ENCODE data around the gene KRTAP5-3. TPM values are rescaled to one million over a fixed set of nuclear protein-coding genes. Genes with fewer than 3 reads are reported as not detected.
"Not testable (repeated sequence)": the region's sequence is repeated elsewhere in the genome, so short reads cannot be mapped to it uniquely, and the experiment has no call there.

KRTAP5-3 gene
- polyA plus RNA-seq, 1 donor from 2014 or later = not detected

GRCh38 chr11:1595994-1596575, 12.2 kb downstream of the KRTAP5-3 start:
- H3F3A ChIP-seq (ENCODE audit: insufficient read depth, low read length, poor library complexity, severe bottlenecking); H3K27ac ChIP-seq (ENCODE audit: low read length); H3K4me3 ChIP-seq (ENCODE audit: low read length); H4K20me1 ChIP-seq (ENCODE audit: insufficient read depth); H3K9me3 ChIP-seq (ENCODE audit: low read length); H2AFZ ChIP-seq (ENCODE audit: low read depth, low read length); H3K4me2 ChIP-seq (ENCODE audit: low read length); H3K9ac ChIP-seq (ENCODE audit: low read length); H3K36me3 ChIP-seq (ENCODE audit: insufficient read depth, low read length); H3K79me2 ChIP-seq (replicated peaks; ENCODE audit: insufficient read depth, low read length); H3K9me2 ChIP-seq (ENCODE audit: insufficient read depth, low read length); H3K27me3 ChIP-seq (ENCODE audit: insufficient read depth, low read depth, low read length): not testable (repeated sequence)
- TF ChIP-seq SMC3 (conservative IDR thresholded peaks at IDR 0.05; ENCODE audit: poor library complexity) = peak; percentile 39

- Histone ChIP-seq H3K9ac (ENCODE audit: low read length) (no peak overlapping the region), H3K4me2 (ENCODE audit: low read length) (no peak overlapping the region), H3K36me3 (ENCODE audit: insufficient read depth, low read length) (no peaks in the 10 kb centered on the region), H2AFZ (ENCODE audit: low read depth, low read length) (no peak overlapping the region), H3K9me3 (ENCODE audit: low read length) (no peaks in the 10 kb centered on the region), H3K79me2 (replicated peaks; ENCODE audit: insufficient read depth, low read length) (no peaks in the 10 kb centered on the region), H3K4me3 (ENCODE audit: low read length) (no peak overlapping the region), H3K27me3 (ENCODE audit: insufficient read depth, low read depth, low read length) (no peaks in the 10 kb centered on the region), H3F3A (ENCODE audit: insufficient read depth, low read length, poor library complexity, severe bottlenecking) (no peaks in the 10 kb centered on the region), H3K27ac (ENCODE audit: low read length) (no peak overlapping the region), H3K9me2 (ENCODE audit: insufficient read depth, low read length) (no peaks in the 10 kb centered on the region), H4K20me1 (ENCODE audit: insufficient read depth) (no peaks in the 10 kb centered on the region)
- TF ChIP-seq POLR2AphosphoS5 (IDR thresholded peaks at IDR 0.05) (peak; percentile 60), SMC3 (conservative IDR thresholded peaks at IDR 0.05; ENCODE audit: poor library complexity) (no peak), REST (IDR thresholded peaks at IDR 0.05; ENCODE audit: borderline replicate concordance) (no peak), RAD21 (conservative IDR thresholded peaks at IDR 0.05) (no peak), EZH2 (IDR thresholded peaks at IDR 0.05; ENCODE audit: borderline replicate concordance, insufficient read depth, low read length, poor library complexity, severe bottlenecking) (no peak), TAF1 (IDR thresholded peaks at IDR 0.05; ENCODE audit: low read depth) (no peak), CTCF (IDR thresholded peaks at IDR 0.05; ENCODE audit: poor library complexity, severe bottlenecking) (no peak), MXI1 (conservative IDR thresholded peaks at IDR 0.05; ENCODE audit: poor library complexity, severe bottlenecking) (no peak)
These were observed 15.6 kb downstream of the KRTAP5-3 start for GRCh38 chr11:1592628-1593027.

- no peak for TF ChIP-seq POLR2AphosphoS5 (IDR thresholded peaks at IDR 0.05)
- TF ChIP-seq CTCF (IDR thresholded peaks at IDR 0.05; ENCODE audit: poor library complexity, severe bottlenecking) = no peak
- TF ChIP-seq REST (IDR thresholded peaks at IDR 0.05; ENCODE audit: borderline replicate concordance) = no peak
- no peak for TF ChIP-seq SMC3 (conservative IDR thresholded peaks at IDR 0.05; ENCODE audit: poor library complexity)
- TF ChIP-seq EP300 (conservative IDR thresholded peaks at IDR 0.05; ENCODE audit: poor library complexity, severe bottlenecking) = no peak
- no peak for TF ChIP-seq RAD21 (conservative IDR thresholded peaks at IDR 0.05)
- no peaks in the 10 kb centered on the region for H3K79me2 ChIP-seq (replicated peaks; ENCODE audit: insufficient read depth, low read length)
- no peak overlapping the region for H3K4me2 ChIP-seq (ENCODE audit: low read length)
- no peak overlapping the region for H2AFZ ChIP-seq (ENCODE audit: low read depth, low read length)
- H3K9me2 ChIP-seq (ENCODE audit: insufficient read depth, low read length) = no peaks in the 10 kb centered on the region
- no peaks in the 10 kb centered on the region for H3K36me3 ChIP-seq (ENCODE audit: insufficient read depth, low read length)
- no peaks in the 10 kb centered on the region for H3K27me3 ChIP-seq (ENCODE audit: insufficient read depth, low read depth, low read length)
- no peak overlapping the region for H3K9ac ChIP-seq (ENCODE audit: low read length)
- no peak overlapping the region for H3K27ac ChIP-seq (ENCODE audit: low read length)
- H3K9me3 ChIP-seq (ENCODE audit: low read length) = no peaks in the 10 kb centered on the region
- H3F3A ChIP-seq (ENCODE audit: insufficient read depth, low read length, poor library complexity, severe bottlenecking) = no peaks in the 10 kb centered on the region
- H4K20me1 ChIP-seq (ENCODE audit: insufficient read depth) = no peaks in the 10 kb centered on the region
- no peak overlapping the region for H3K4me3 ChIP-seq (ENCODE audit: low read length)
These were observed 18.3 kb downstream of the KRTAP5-3 start for GRCh38 chr11:1589996-1590395.
